ENCODE measurements around the gene ASCL3.
"Not testable (repeated sequence)": the region's sequence is repeated elsewhere in the genome, so short reads cannot be mapped to it uniquely, and the experiment has no call there.

The ASCL3 gene

GRCh38 chr11:8942518-8943066, at the start of gene ASCL3:
Gene ASCL3 (minus strand): TSS chr11:8943016. CDS start chr11:8938161, 4,855 bp downstream.
- no peak for DNase-seq

GRCh38 chr11:8989453-8989852, 46.6 kb upstream of the ASCL3 start:
- DNase-seq = no peak

DNA sequence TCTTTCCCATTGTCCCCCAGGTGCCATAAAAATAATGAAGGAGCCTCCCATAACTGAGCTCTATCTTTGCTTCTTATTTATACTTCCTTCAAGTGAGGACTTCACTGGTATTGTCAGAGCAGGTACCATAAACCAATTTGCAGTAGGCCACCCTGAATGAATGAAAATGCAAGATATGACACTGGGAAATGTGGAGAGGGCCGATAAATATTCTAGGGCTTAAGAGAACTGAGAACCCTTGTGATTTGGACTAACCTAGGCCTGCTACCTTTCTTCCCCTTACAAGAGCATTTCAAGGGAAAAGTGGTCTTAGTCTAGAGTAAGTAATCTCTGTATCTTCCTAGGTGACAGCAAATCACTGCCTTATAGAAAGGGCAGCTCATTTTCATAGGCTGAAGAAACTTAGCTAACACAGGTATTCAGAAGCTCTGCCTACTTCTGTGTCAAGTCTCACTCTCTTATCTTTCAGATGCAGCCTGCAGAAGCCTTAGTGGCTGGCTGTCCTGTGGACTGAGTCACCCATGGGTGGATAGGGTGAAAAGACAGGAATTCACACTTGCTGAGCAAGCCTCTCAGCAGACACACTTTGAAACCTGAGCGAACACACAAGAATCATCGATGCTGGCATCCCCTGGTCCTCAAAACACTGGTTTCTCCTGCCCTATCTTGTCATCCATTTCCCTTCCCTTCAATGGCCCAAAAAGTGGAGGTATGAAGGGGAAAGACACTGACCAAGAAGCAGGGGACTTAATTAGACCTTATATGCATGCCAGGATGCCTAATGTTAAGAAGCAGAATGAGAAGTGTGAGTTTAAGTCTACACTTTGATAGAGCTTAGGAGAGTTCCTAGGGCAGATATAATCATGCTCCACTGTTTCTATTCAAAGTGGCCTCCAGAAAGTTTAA, 45.8 kb upstream of the ASCL3 start:
- no peak for DNase-seq

- no peak for DNase-seq
These were observed 44.6 kb upstream of the ASCL3 start for GRCh38 chr11:8987446-8987845.

DNA sequence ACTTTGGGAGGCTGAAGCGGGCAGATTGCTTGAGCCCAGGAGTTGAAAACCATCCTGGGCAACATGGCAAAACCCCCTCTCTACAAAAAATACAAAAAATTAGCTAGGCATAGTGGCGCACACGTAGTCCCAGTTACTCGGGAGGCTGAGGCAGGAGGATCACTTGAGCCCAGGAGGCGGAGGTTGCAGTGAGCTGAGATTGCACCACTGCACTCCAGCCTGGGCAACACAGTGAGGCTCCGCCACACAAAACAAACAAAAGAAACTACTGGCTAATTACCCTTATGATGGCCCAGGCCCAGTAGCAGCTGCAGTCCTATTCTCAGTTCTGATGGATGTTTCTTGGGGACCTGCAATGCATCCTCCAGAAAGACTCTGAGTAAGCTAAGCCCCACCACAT, 44.0 kb upstream of the ASCL3 start:
- DNase-seq = not testable (repeated sequence)

GRCh38 chr11:8985462-8985861, 42.6 kb upstream of the ASCL3 start:
- no peak for DNase-seq

GRCh38 chr11:8983552-8983951, 40.7 kb upstream of the ASCL3 start:
- no peak for DNase-seq

DNA sequence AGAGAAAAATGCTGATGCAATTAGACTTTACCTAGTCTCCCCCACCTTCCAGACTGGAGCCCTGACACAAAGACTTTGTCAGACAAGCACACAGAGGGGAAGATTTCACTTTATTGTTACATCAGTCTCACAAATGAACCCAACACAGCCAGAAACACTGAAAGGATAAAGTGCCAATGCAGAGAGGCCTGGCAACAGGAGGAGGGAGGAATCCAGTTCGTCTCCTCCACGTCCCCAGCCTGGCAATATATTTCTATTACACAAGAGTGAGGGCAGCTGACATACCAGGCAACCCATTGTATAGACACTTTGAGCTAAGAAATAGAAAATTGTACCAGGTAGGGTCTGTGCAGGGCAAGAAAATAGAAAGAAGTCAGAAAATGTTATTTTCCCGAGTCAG, 37.7 kb upstream of the ASCL3 start:
- DNase-seq = no peak

DNA sequence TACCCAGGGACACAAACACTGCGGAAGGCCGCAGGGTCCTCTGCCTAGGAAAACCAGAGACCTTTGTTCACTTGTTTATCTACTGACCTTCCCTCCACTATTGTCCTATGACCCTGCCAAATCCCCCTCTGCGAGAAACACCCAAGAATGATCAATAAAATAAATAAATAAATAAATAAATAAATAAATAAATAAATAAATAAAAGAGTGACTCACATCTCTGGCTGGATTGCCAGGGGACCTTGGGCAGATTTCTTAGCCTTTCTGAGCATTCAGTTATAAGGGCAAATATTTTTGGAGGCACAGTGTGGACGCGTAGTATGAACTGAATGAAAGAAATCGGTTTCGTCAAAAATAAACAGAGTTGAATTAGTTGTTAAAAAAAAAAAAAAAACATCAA, 36.5 kb upstream of the ASCL3 start:
- not testable (repeated sequence) for DNase-seq

DNA sequence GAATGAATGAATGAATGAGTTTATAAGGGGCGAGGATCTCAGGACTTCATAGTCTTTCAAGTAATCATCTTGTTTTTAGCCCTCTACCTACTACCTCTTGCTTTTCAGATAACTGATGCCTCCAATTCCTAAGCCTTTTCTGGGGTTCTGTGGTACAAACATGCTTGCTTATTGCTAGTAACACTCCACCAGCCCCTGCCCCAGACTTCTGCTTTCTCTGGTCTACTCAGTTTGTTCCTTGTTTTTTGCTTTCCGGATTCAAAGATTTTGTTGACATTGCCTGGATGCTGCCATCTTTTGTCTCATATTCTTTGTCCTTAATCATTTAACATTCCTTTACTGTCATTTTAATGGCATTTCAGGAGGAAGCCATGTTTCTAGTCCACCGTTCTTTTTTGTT, 30.3 kb upstream of the ASCL3 start:
- no peak for DNase-seq

- no peak for DNase-seq
These were observed 29.1 kb upstream of the ASCL3 start for GRCh38 chr11:8971924-8972316.

GRCh38 chr11:8971196-8971923, 28.5 kb upstream of the ASCL3 start:
- no peak for DNase-seq

- DNase-seq = no peak
These were observed 24.4 kb upstream of the ASCL3 start for GRCh38 chr11:8967184-8967583.

DNA sequence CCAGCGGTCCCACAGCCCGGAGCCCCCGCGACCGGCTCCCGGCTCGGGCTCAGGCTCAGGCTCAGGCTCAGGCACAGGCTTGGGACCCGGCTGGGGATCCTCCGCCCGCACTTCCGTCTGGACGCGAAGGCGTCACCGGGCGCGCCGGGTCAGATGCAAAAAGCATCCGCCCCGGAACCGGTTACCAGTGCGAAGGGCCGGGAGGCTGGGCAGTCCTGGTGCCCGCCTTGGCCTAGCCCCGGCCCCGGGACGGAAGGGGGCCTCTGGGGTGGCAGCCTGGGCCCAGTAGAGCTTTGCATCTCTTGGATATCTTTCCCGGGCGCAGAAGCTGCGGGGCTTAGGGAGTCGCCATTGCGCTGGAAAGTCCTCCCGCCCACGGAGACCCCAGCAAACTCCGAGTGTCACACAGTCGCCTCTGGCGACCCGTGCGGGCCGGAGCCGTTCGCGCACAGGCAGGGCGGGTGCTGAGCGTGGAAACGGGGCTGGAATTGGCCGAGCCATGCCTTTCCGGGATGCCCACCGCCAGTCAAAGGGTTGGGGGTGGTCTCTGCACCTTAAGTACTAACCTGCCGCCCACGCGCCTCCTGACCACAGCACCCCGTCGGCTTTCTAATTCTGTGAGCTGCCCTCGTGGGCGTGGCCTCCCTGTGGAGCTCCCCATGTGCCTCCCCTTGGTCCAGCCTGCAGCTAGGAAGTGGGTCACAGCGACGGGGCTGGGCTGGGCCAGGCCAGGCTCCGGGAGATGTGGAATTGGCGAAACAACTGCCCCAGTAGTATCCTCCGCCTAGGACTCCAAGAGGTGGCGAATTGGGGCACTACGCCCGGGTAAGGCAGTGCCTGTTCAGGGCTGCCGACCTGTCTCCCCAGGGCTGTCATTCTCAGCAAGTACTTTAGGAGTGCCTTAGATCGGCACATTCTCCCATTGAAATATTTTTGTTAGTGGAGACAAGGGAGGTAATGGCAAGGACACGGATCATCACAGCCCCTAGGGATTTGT, 21.8 kb upstream of the ASCL3 start, which contains the start of gene TMEM9B:
TMEM9B (minus strand) TSS at position 119 of the 997 bp plus-strand sequence. CDS start 129 bp downstream, outside the sequence.
- peak; percentile 92 for DNase-seq

DNA sequence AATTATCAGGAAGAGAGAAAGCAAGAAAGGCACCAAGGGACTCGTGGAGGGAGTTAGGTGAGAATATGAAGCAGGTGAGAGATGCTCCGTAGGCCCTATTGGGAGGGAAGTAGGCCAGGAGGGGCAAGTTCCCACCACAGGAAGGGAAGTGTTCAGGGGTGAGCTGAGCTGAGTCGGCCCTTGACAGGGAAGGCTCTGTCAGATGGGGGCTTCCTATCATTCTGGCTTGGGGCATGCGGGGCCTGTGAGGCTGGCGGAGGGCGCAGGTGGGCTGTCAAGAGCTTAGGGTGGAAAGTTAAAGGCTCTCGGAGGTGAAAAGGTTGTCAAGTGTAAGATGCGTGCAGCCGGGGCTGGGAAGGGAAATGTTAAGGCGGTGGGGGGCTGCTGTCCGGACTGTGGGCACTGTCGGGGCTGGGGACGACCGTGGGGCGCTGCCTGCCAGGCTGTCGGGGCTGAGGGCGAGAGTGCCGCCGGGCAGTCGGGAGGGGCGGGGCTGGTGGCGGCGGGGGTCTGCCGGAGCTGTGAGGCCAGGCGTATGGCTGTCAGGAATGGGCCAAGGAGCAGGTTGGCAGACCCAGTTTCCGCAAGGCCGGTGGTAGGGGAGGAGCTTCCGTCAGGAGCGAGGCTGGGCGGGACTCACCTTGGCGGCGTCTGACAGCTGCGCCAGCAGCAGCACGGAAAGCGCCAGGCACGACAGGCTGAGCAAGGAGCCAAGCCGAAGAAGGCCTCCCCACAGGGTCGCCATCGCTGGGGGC, 20.9 kb upstream of the ASCL3 start:
- peak; percentile 83 for DNase-seq

- DNase-seq = no peak
These were observed 20.0 kb upstream of the ASCL3 start for GRCh38 chr11:8962841-8963240.

DNA sequence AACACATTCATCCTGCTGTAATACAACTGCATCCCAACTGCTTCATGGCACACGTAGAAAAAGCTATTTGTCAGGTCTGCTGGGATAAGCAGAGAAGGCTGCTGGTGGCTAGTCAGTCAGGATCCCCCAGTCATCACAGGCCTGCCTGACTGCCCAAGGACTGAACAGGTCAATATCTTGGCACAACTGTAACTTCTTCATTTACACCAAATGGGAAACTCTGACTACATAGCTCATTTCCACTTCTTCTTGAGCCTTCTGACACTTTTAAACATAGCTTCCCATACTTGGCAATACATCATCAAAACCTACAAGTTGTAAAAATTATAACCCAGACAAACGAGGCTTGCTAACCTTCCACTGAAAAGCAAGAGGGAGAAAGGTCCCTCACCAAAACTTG, 18.6 kb upstream of the ASCL3 start:
- no peak for DNase-seq

- no peak for DNase-seq
These were observed 16.8 kb upstream of the ASCL3 start for GRCh38 chr11:8959546-8960166.

DNA sequence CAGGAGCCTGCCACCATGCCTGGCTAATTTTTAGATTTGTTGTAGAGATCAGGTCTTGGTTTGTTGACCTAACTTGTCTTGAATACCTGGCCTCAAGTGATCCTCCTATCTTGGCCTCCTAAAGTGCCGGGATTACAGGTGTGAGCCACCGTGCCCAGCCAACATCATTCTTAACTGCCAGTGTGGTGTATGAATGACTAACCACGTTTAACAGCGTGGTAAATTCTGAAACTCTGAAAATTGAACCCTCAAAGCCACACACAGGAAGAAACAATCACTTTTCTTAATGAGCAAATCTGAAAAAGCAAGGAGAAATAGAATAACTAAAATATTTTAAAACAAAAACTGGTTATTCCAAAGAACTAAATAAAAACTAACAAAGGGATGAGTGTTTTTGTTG, 14.0 kb upstream of the ASCL3 start:
- DNase-seq = no peak

DNA sequence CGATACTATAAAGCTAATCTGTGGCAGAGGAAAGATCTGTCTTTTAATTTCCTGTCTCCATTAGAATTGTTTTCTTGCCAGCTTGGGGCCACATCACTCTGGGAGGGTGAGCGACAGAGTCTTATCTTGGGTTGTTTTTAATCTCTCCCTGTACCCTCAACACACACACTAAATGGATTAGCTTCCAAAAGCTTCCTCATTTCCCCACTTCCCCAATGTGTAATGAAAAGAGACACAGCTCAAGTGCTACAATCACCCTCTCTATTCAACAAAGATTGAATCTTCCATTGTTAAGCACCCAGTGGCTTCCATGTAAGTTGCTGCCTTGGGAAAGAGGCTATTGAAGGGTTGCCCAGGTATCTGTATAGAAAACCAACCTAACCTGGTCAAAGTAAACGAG, 6.1 kb upstream of the ASCL3 start:
- DNase-seq = no peak
